Measurements from ENCODE around the gene C11orf24. TPM values are rescaled to one million over a fixed set of nuclear protein-coding genes. Genes with fewer than 3 reads are reported as not detected.

Gene C11orf24
- total RNA-seq, 1 experiment from 2014 or later: 53.7 TPM

- TF ChIP-seq AR (CRISPR knock-in tag; IDR thresholded peaks at IDR 0.05): no peak
- TF ChIP-seq TCF7 (CRISPR knock-in tag; IDR thresholded peaks at IDR 0.05; ENCODE audit: low read depth): no peak
- TF ChIP-seq GRHL2 (CRISPR knock-in tag; IDR thresholded peaks at IDR 0.05; ENCODE audit: insufficient replicate concordance, severe bottlenecking): no peak
- no peak for TF ChIP-seq ZNF317 (CRISPR knock-in tag; IDR thresholded peaks at IDR 0.05; ENCODE audit: borderline replicate concordance, low read depth)
- TF ChIP-seq USF2 (CRISPR knock-in tag; IDR thresholded peaks at IDR 0.05): no peak
- TF ChIP-seq MXD4 (CRISPR knock-in tag; IDR thresholded peaks at IDR 0.05; ENCODE audit: borderline replicate concordance): no peak
- no peak for TF ChIP-seq CREB1 (CRISPR knock-in tag; IDR thresholded peaks at IDR 0.05)
- TF ChIP-seq ZBTB43 (CRISPR knock-in tag; IDR thresholded peaks at IDR 0.05): no peak
- no peak for TF ChIP-seq E2F5 (CRISPR knock-in tag; IDR thresholded peaks at IDR 0.05)
These were observed 45.4 kb downstream of the C11orf24 start (continued) for GRCh38 chr11:68226421-68226820.

- DNase-seq (ENCODE audit: low spot score) (no peak), ATAC-seq (no peak)
- CTCF ChIA-PET: interaction anchor here (0.9 to 1.9 kb wide), 2 partner anchors 18 to 73 kb away, joined by 3 to 7 read pairs; no protein-coding TSS in a partner anchor
- Mint-ChIP-seq H3K27me3 (ENCODE audit: low read depth) (peaks cover 8% of the 10 kb centered on the region), H3K9me3 (peaks cover 24% of the 10 kb centered on the region), H3K27ac (no peak overlapping the region), H3K36me3 (no peaks in the 10 kb centered on the region), H3K4me3 (no peak overlapping the region), H3K4me1 (no peaks in the 10 kb centered on the region)
- TF ChIP-seq ATF3 (CRISPR knock-in tag; conservative IDR thresholded peaks at IDR 0.05) (no peak), CTCF (IDR thresholded peaks at IDR 0.05) (no peak), ZNF219 (CRISPR knock-in tag; IDR thresholded peaks at IDR 0.05; ENCODE audit: borderline replicate concordance) (no peak), FOXP1 (CRISPR knock-in tag; IDR thresholded peaks at IDR 0.05; ENCODE audit: borderline replicate concordance) (no peak), TP53 (CRISPR knock-in tag; IDR thresholded peaks at IDR 0.05) (no peak), NFATC4 (CRISPR knock-in tag; IDR thresholded peaks at IDR 0.05) (no peak)
- POLR2A ChIA-PET: no interaction called here
These were observed 47.2 kb downstream of the C11orf24 start for GRCh38 chr11:68224606-68225005.

GRCh38 chr11:68223275-68223674 lies 48.5 kb downstream of the C11orf24 start:
- no peak overlapping the region for H3K27ac Mint-ChIP-seq
- peaks cover 14% of the 10 kb centered on the region for H3K9me3 Mint-ChIP-seq
- ATAC-seq (no peak), DNase-seq (ENCODE audit: low spot score) (no peak)
- H3K36me3 Mint-ChIP-seq: no peaks in the 10 kb centered on the region
- ChIA-PET CTCF (no interaction called here), POLR2A (no interaction called here)
- no peak overlapping the region for H3K4me3 Mint-ChIP-seq
- no peaks in the 10 kb centered on the region for H3K4me1 Mint-ChIP-seq
- peaks cover 8% of the 10 kb centered on the region for H3K27me3 Mint-ChIP-seq (ENCODE audit: low read depth)
- TF ChIP-seq MLX (CRISPR knock-in tag; IDR thresholded peaks at IDR 0.05): no peak
- TF ChIP-seq CREB1 (CRISPR knock-in tag; IDR thresholded peaks at IDR 0.05): no peak
- no peak for TF ChIP-seq E2F4 (CRISPR knock-in tag; IDR thresholded peaks at IDR 0.05; ENCODE audit: borderline replicate concordance, low read depth)
- TF ChIP-seq ZNF425 (CRISPR knock-in tag; conservative IDR thresholded peaks at IDR 0.05): no peak
- no peak for TF ChIP-seq GABPB1 (CRISPR knock-in tag; IDR thresholded peaks at IDR 0.05)
- TF ChIP-seq TCF7 (CRISPR knock-in tag; IDR thresholded peaks at IDR 0.05; ENCODE audit: low read depth): no peak
- TF ChIP-seq FOXP1 (CRISPR knock-in tag; IDR thresholded peaks at IDR 0.05; ENCODE audit: borderline replicate concordance): no peak
- TF ChIP-seq KAT7 (CRISPR knock-in tag; IDR thresholded peaks at IDR 0.05; ENCODE audit: borderline replicate concordance): no peak

Measured in WTC11 (cell line).